MM.1S (cell line): Measurements from ENCODE around the gene TUBA3C.

ENCODE experiments used
- DNase-seq: peaks from one replicate; pipeline ENCODE4 v3.0.0-alpha.2; 2015
- H2AFZ ChIP-seq: fragments of 300-600 bp; sonication (generic); 2 replicates; pipeline ENCODE4 v1.6.0; 2016; ENCODE audit warnings: antibody characterized with exemption, low read length
- H3F3A ChIP-seq: fragments of 300-600 bp; sonication (generic); 2 replicates; pipeline ENCODE4 v1.6.1; 2016; ENCODE audit warnings: mild to moderate bottlenecking, antibody characterized with exemption, low read length, moderate library complexity, mixed read lengths; ENCODE audit not compliant: insufficient read depth
- H3K27ac ChIP-seq: fragments of 300-600 bp; sonication (generic); 2 replicates; pipeline ENCODE4 v1.5.1; 2016; ENCODE audit warnings: mild to moderate bottlenecking, low read length
- H3K27me3 ChIP-seq: fragments of 300-600 bp; sonication (generic); replicated peaks from 2 replicates; pipeline ENCODE4 v1.6.0; 2016; ENCODE audit warnings: low read length; ENCODE audit not compliant: insufficient read depth
- H3K36me3 ChIP-seq: fragments of 300-600 bp; sonication (generic); replicated peaks from 2 replicates; pipeline ENCODE4 v1.6.1; 2016; ENCODE audit warnings: mild to moderate bottlenecking, low read length, mixed read lengths; ENCODE audit not compliant: insufficient read depth
- H3K4me1 ChIP-seq: fragments of 300-600 bp; sonication (generic); 2 replicates; pipeline ENCODE4 v1.6.1; 2016; ENCODE audit warnings: low read length, mixed read lengths
- H3K4me2 ChIP-seq: fragments of 300-600 bp; sonication (generic); 2 replicates; pipeline ENCODE4 v1.6.0; 2016; ENCODE audit warnings: low read depth, low read length
- H3K4me3 ChIP-seq: fragments of 300-600 bp; sonication (generic); 2 replicates; pipeline ENCODE4 v1.5.1; 2016; ENCODE audit warnings: low read length, mixed read lengths
- H3K79me2 ChIP-seq: fragments of 300-600 bp; sonication (generic); 2 replicates; pipeline ENCODE4 v1.6.1; 2016; ENCODE audit warnings: mixed run types, low read length, mixed read lengths
- H3K9ac ChIP-seq: fragments of 300-600 bp; sonication (generic); 2 replicates; pipeline ENCODE4 v1.6.1; 2016; ENCODE audit warnings: low read length, mixed read lengths
- H3K9me2 ChIP-seq: fragments of 300-600 bp; sonication (generic); replicated peaks from 2 replicates; pipeline ENCODE4 v1.6.1; 2016; ENCODE audit warnings: mild to moderate bottlenecking, low read length, mixed read lengths; ENCODE audit not compliant: insufficient read depth
- H3K9me3 ChIP-seq: fragments of 300-600 bp; sonication (generic); replicated peaks from 2 replicates; pipeline ENCODE4 v1.6.1; 2016; ENCODE audit warnings: mild to moderate bottlenecking, low read length, mixed read lengths; ENCODE audit not compliant: insufficient read depth
- H4K20me1 ChIP-seq: fragments of 300-600 bp; sonication (generic); 2 replicates; pipeline ENCODE4 v1.6.1; 2016; ENCODE audit warnings: mild to moderate bottlenecking, low read length, moderate library complexity, mixed read lengths; ENCODE audit not compliant: insufficient read depth
- EZH2 ChIP-seq: fragments of 300-600 bp; sonication (generic); optimal IDR thresholded peaks from 2 replicates; pipeline ENCODE3; 2017; ENCODE audit warnings: low read depth, mild to moderate bottlenecking, antibody characterized with exemption, low read length, mixed read lengths
- EZH2phosphoT487 ChIP-seq: fragments of 300-600 bp; sonication (generic); IDR thresholded peaks from 2 replicates; pipeline ENCODE4 v1.6.1; 2018; ENCODE audit warnings: antibody characterized with exemption, low read length
- TF ChIP-seq, protein P1 (sequence below): fragments of 300-600 bp; sonication (generic); IDR thresholded peaks from 2 replicates; pipeline ENCODE4 v1.5.1; 2016; ENCODE audit warnings: antibody characterized with exemption, low read length, mixed read lengths

The TUBA3C gene

GRCh38 chr13:19185865-19186645, 4.4 kb upstream of the TUBA3C start:
- Histone ChIP-seq H4K20me1 (no peaks in the 10 kb centered on the region), H3K4me1 (no peaks in the 10 kb centered on the region), H3K79me2 (no peaks in the 10 kb centered on the region), H3K27ac (no peak overlapping the region), H3K9me2 (no peaks in the 10 kb centered on the region), H3K4me3 (no peak overlapping the region), H3K36me3 (no peaks in the 10 kb centered on the region), H3K27me3 (no peaks in the 10 kb centered on the region), H3K4me2 (no peak overlapping the region), H2AFZ (no peak overlapping the region), H3K9me3 (no peaks in the 10 kb centered on the region), H3K9ac (no peak overlapping the region), H3F3A (no peaks in the 10 kb centered on the region)
- DNase-seq, result no peak
- TF ChIP-seq, protein P1, sequence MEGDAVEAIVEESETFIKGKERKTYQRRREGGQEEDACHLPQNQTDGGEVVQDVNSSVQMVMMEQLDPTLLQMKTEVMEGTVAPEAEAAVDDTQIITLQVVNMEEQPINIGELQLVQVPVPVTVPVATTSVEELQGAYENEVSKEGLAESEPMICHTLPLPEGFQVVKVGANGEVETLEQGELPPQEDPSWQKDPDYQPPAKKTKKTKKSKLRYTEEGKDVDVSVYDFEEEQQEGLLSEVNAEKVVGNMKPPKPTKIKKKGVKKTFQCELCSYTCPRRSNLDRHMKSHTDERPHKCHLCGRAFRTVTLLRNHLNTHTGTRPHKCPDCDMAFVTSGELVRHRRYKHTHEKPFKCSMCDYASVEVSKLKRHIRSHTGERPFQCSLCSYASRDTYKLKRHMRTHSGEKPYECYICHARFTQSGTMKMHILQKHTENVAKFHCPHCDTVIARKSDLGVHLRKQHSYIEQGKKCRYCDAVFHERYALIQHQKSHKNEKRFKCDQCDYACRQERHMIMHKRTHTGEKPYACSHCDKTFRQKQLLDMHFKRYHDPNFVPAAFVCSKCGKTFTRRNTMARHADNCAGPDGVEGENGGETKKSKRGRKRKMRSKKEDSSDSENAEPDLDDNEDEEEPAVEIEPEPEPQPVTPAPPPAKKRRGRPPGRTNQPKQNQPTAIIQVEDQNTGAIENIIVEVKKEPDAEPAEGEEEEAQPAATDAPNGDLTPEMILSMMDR, result no peak
- no peak for TF ChIP-seq EZH2
- no peak for TF ChIP-seq EZH2phosphoT487

GRCh38 chr13:19185086-19185864, 3.7 kb upstream of the TUBA3C start:
- Histone ChIP-seq H3K27ac (no peak overlapping the region), H3F3A (no peaks in the 10 kb centered on the region), H3K4me2 (no peak overlapping the region), H3K4me3 (no peak overlapping the region), H2AFZ (no peak overlapping the region), H3K9ac (no peak overlapping the region), H3K9me3 (no peaks in the 10 kb centered on the region), H3K27me3 (no peaks in the 10 kb centered on the region), H4K20me1 (no peaks in the 10 kb centered on the region), H3K4me1 (no peaks in the 10 kb centered on the region), H3K9me2 (no peaks in the 10 kb centered on the region), H3K36me3 (no peaks in the 10 kb centered on the region), H3K79me2 (no peaks in the 10 kb centered on the region)
- no peak for DNase-seq
- TF ChIP-seq, protein P1, result no peak
- no peak for TF ChIP-seq EZH2phosphoT487
- no peak for TF ChIP-seq EZH2

DNA sequence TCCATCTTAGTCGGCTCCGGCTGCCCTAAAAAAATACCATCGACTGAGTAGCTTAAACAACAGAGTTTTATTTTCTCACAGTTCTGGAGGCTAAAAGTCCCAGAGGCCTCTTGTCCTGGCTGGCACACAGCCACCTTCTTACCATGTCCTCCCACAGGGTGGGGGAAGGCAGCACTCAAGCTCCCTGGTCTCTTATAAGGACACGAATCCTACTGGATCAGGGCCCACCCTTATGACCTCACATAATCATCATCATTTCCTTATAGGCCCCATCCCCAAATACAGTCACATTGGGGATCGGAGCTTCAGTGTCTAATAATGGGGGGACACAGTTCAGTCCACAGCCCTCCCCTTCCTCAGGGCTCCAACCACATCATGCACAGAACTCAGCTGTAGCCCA, 2.6 kb upstream of the TUBA3C start:
- no peaks in the 10 kb centered on the region for H3K27me3 ChIP-seq
- no peaks in the 10 kb centered on the region for H3K9me2 ChIP-seq
- no peaks in the 10 kb centered on the region for H4K20me1 ChIP-seq
- no peak for DNase-seq
- H3K4me1 ChIP-seq, result no peaks in the 10 kb centered on the region
- no peaks in the 10 kb centered on the region for H3K36me3 ChIP-seq
- H3K27ac ChIP-seq, result no peak overlapping the region
- H3K9me3 ChIP-seq, result no peaks in the 10 kb centered on the region
- no peaks in the 10 kb centered on the region for H3F3A ChIP-seq
- H3K79me2 ChIP-seq, result no peaks in the 10 kb centered on the region
- no peak overlapping the region for H3K4me2 ChIP-seq
- H2AFZ ChIP-seq, result no peak overlapping the region
- no peak overlapping the region for H3K9ac ChIP-seq
- no peak overlapping the region for H3K4me3 ChIP-seq
- TF ChIP-seq EZH2phosphoT487 (no peak), EZH2 (no peak)
- TF ChIP-seq, protein P1, result no peak
